Loucy (cell line): Measurements from ENCODE around the gene LAMC1.
A peak's percentile ranks its signal among the peaks of the same experiment; 100 is the strongest.

Experiments
- H2AFZ ChIP-seq: fragments of 200-600 bp; sonication (generic); 2 replicates; pipeline ENCODE4 v1.6.0; 2016; ENCODE audit warnings: antibody characterized with exemption, mild to moderate bottlenecking, low read length, moderate library complexity
- H3F3A ChIP-seq: fragments of 200-600 bp; 2 replicates; pipeline ENCODE4 v1.6.0; 2016; ENCODE audit warnings: antibody characterized with exemption, low read depth, mild to moderate bottlenecking
- H3K27me3 ChIP-seq: fragments of 200-600 bp; sonication (generic); 2 replicates; pipeline ENCODE4 v1.6.1; 2014; ENCODE audit warnings: low read length, mild to moderate bottlenecking; ENCODE audit not compliant: insufficient read depth, poor library complexity, severe bottlenecking
- H3K36me3 ChIP-seq: fragments of 200-600 bp; sonication (generic); 2 replicates; pipeline ENCODE4 v1.6.1; 2016; ENCODE audit warnings: low read length; ENCODE audit not compliant: insufficient read depth
- H3K4me1 ChIP-seq: fragments of 200-600 bp; sonication (generic); 2 replicates; pipeline ENCODE4 v1.5.1; 2014; ENCODE audit warnings: low read length, mild to moderate bottlenecking; ENCODE audit not compliant: insufficient read depth, poor library complexity, severe bottlenecking
- H3K4me2 ChIP-seq: fragments of 200-600 bp; sonication (generic); 2 replicates; pipeline ENCODE4 v1.6.0; 2014; ENCODE audit warnings: antibody characterized with exemption, low read length, low read depth, mild to moderate bottlenecking; ENCODE audit not compliant: poor library complexity, severe bottlenecking
- H3K4me3 ChIP-seq: fragments of 200-600 bp; sonication (generic); 2 replicates; pipeline ENCODE4 v1.5.1; 2014; ENCODE audit warnings: low read length, mild to moderate bottlenecking, mixed read lengths; ENCODE audit not compliant: poor library complexity, severe bottlenecking
- H3K79me2 ChIP-seq: fragments of 200-600 bp; sonication (generic); 2 replicates; pipeline ENCODE4 v1.6.1; 2014; ENCODE audit warnings: low read length; ENCODE audit not compliant: insufficient read depth
- H3K9ac ChIP-seq: fragments of 200-600 bp; sonication (generic); 2 replicates; pipeline ENCODE4 v1.6.0; 2014; ENCODE audit warnings: mild to moderate bottlenecking, low read depth, low read length, moderate library complexity; ENCODE audit not compliant: poor library complexity, severe bottlenecking
- H3K9me2 ChIP-seq: fragments of 200-600 bp; sonication (generic); replicated peaks from 2 replicates; pipeline ENCODE4 v1.6.1; 2016; ENCODE audit warnings: low read depth, low read length, mixed read lengths
- H3K9me3 ChIP-seq: fragments of 200-600 bp; sonication (generic); 2 replicates; pipeline ENCODE4 v1.6.1; 2014; ENCODE audit warnings: mild to moderate bottlenecking, antibody characterized with exemption, low read length, low read depth; ENCODE audit not compliant: insufficient read depth
- H4K20me1 ChIP-seq: fragments of 200-600 bp; sonication (generic); 2 replicates; pipeline ENCODE4 v1.6.0; 2014; ENCODE audit warnings: antibody characterized with exemption, low read length, mild to moderate bottlenecking; ENCODE audit not compliant: insufficient read depth, poor library complexity, severe bottlenecking
- EZH2phosphoT487 ChIP-seq: fragments of 200-600 bp; IDR thresholded peaks from 2 replicates; pipeline ENCODE4 v1.6.1; 2018; ENCODE audit warnings: antibody characterized with exemption, mild to moderate bottlenecking, moderate library complexity, borderline replicate concordance
- TF ChIP-seq, protein P1 (sequence below): fragments of 200-600 bp; sonication (generic); conservative IDR thresholded peaks from 2 replicates; pipeline ENCODE4 v1.5.1; 2014; ENCODE audit warnings: mild to moderate bottlenecking, antibody characterized with exemption, low read length

LAMC1 gene

DNA sequence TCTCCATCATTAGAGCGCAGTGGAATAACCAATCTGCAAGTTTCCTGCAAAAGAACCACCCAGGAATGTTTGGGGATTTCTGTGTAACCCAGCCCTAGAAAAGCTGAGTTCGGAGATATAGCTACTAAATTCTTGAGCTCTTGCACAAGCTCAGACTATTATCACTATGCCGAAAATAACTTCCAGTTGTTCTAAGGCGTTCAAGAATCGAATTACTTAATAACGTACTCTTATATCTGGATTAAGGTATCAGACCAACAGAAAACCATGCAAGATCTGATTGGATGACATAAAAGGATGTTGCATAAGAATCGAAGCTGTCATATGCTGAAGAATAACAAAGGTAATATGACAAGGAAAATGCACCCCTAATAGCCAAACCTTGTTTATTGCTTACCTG, 155.3 kb downstream of the LAMC1 start:
- H3K4me1 ChIP-seq: peaks cover 11% of the 10 kb centered on the region
- no peak overlapping the region for H2AFZ ChIP-seq
- no peak overlapping the region for H3K4me3 ChIP-seq
- H3K4me2 ChIP-seq: no peak overlapping the region
- no peaks in the 10 kb centered on the region for H4K20me1 ChIP-seq
- H3K9ac ChIP-seq: no peak overlapping the region
- H3K9me2 ChIP-seq: no peaks in the 10 kb centered on the region
- no peaks in the 10 kb centered on the region for H3K79me2 ChIP-seq
- H3K9me3 ChIP-seq: no peaks in the 10 kb centered on the region
- H3K27me3 ChIP-seq: no peaks in the 10 kb centered on the region
- TF ChIP-seq EZH2phosphoT487: no peak
- TF ChIP-seq, protein P1, sequence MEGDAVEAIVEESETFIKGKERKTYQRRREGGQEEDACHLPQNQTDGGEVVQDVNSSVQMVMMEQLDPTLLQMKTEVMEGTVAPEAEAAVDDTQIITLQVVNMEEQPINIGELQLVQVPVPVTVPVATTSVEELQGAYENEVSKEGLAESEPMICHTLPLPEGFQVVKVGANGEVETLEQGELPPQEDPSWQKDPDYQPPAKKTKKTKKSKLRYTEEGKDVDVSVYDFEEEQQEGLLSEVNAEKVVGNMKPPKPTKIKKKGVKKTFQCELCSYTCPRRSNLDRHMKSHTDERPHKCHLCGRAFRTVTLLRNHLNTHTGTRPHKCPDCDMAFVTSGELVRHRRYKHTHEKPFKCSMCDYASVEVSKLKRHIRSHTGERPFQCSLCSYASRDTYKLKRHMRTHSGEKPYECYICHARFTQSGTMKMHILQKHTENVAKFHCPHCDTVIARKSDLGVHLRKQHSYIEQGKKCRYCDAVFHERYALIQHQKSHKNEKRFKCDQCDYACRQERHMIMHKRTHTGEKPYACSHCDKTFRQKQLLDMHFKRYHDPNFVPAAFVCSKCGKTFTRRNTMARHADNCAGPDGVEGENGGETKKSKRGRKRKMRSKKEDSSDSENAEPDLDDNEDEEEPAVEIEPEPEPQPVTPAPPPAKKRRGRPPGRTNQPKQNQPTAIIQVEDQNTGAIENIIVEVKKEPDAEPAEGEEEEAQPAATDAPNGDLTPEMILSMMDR: no peak
- H3K36me3 ChIP-seq: no peaks in the 10 kb centered on the region
- no peaks in the 10 kb centered on the region for H3F3A ChIP-seq

DNA sequence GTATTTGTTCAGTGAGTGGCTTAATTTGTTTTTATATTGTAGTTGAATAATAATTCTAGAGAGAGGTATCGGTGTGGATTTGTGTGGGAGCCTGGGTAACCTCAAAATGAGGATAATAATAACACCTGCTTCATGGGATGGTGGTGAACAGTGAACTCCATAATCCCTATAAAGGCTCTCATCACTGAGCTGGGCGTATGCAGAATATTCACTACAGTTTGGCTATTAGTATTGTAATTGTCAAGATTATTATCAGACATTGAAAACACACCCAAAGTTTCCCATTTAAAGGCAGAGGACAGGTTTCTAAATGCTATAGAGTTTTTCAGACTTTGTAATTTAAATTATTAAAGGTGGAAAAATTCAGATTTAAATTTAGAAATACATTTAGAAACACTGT, 155.8 kb downstream of the LAMC1 start:
- no peaks in the 10 kb centered on the region for H4K20me1 ChIP-seq
- no peak overlapping the region for H3K9ac ChIP-seq
- H3K4me2 ChIP-seq: no peak overlapping the region
- no peaks in the 10 kb centered on the region for H3K27me3 ChIP-seq
- no peaks in the 10 kb centered on the region for H3K9me3 ChIP-seq
- H3K79me2 ChIP-seq: no peaks in the 10 kb centered on the region
- no peaks in the 10 kb centered on the region for H3K36me3 ChIP-seq
- H3K4me1 ChIP-seq: peaks cover 11% of the 10 kb centered on the region
- no peak overlapping the region for H2AFZ ChIP-seq
- no peaks in the 10 kb centered on the region for H3K9me2 ChIP-seq
- TF ChIP-seq, protein P1: no peak
- TF ChIP-seq EZH2phosphoT487: no peak
- H3F3A ChIP-seq: no peaks in the 10 kb centered on the region
- no peak overlapping the region for H3K4me3 ChIP-seq

DNA sequence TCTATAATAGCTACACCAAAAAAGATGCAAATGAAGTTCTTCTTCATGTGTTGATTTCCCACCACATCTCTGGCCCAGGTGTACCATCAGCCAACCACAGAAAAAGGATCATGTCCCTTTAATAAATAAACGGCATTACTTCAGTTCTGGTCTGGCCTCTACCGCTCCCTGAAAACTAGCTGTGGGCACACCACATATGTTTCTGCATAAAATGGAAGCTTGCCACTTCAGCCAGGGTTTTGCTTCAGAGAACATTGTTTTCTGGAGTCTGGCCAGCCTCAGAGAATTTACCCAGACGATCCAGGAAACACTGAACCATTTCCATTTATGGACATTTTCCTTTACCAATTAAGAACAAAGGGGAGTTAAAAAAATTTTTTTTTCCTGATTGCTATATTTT, 157.0 kb downstream of the LAMC1 start:
- Histone ChIP-seq H3K9me2 (no peaks in the 10 kb centered on the region), H2AFZ (peak overlapping the region; percentile 79; the same call in 1 of the 2 replicates), H3K36me3 (no peaks in the 10 kb centered on the region), H3K4me3 (no peak overlapping the region), H3K4me2 (peak overlapping the region; percentile 15), H3K79me2 (no peaks in the 10 kb centered on the region), H3F3A (no peaks in the 10 kb centered on the region), H4K20me1 (no peaks in the 10 kb centered on the region), H3K9me3 (no peaks in the 10 kb centered on the region), H3K9ac (peak overlapping the region; percentile 24), H3K27me3 (no peaks in the 10 kb centered on the region), H3K4me1 (peaks cover 11% of the 10 kb centered on the region)
- no peak for TF ChIP-seq EZH2phosphoT487
- TF ChIP-seq, protein P1: no peak
